Stimulated activated memory B cell treated with anti-CD40 and anti-IgM and Interleukin-4, amounts not matched to agents 10 μg/mL and 1 μg/mL and 100 μg/mL, for 72 hours (primary cell): ENCODE results near the gene PCBP1.
"Not testable (repeated sequence)": the region's sequence is repeated elsewhere in the genome, so short reads cannot be mapped to it uniquely, and the experiment has no call there.

Experiments
- ATAC-seq: fragments of 150-1000 bp; cut with Tn5 transposase; 2 replicates; pipeline ENCODE4 v1.10.0; 2021
- H3K27ac Mint-ChIP-seq: one replicate; pipeline ENCODE4 v1.8.0; 2022; ENCODE audit warnings: mild to moderate bottlenecking, mixed read lengths
- H3K27me3 Mint-ChIP-seq: one replicate; pipeline ENCODE4 v1.8.0; 2022; ENCODE audit warnings: mixed read lengths
- H3K36me3 Mint-ChIP-seq: one replicate; pipeline ENCODE4 v1.8.0; 2022; ENCODE audit warnings: mixed read lengths
- H3K4me1 Mint-ChIP-seq: one replicate; pipeline ENCODE4 v1.8.0; 2022; ENCODE audit warnings: mixed read lengths
- H3K4me3 Mint-ChIP-seq: one replicate; pipeline ENCODE4 v1.8.0; 2022; ENCODE audit warnings: mild to moderate bottlenecking, moderate library complexity, mixed read lengths
- H3K9me3 Mint-ChIP-seq: one replicate; pipeline ENCODE4 v1.8.0; 2022; ENCODE audit warnings: mixed read lengths

Gene PCBP1

GRCh38 chr2:70123051-70123828 is 36.0 kb downstream of the PCBP1 start:
- no peaks in the 10 kb centered on the region for H3K9me3 Mint-ChIP-seq
- peak overlapping the region; percentile 100 for H3K27ac Mint-ChIP-seq
- no peaks in the 10 kb centered on the region for H3K27me3 Mint-ChIP-seq
- H3K36me3 Mint-ChIP-seq: no peaks in the 10 kb centered on the region
- H3K4me1 Mint-ChIP-seq: peaks cover 87% of the 10 kb centered on the region
- peak overlapping the region; percentile 89 for H3K4me3 Mint-ChIP-seq
- ATAC-seq: no peak

GRCh38 chr2:70123829-70124116 is 36.5 kb downstream of the PCBP1 start:
- ATAC-seq: no peak
- H3K36me3 Mint-ChIP-seq: no peaks in the 10 kb centered on the region
- peaks cover 86% of the 10 kb centered on the region for H3K4me1 Mint-ChIP-seq
- H3K4me3 Mint-ChIP-seq: peak overlapping the region; percentile 89
- H3K27ac Mint-ChIP-seq: peak overlapping the region; percentile 100
- no peaks in the 10 kb centered on the region for H3K9me3 Mint-ChIP-seq
- no peaks in the 10 kb centered on the region for H3K27me3 Mint-ChIP-seq

- H3K4me3 Mint-ChIP-seq: peak overlapping the region; percentile 89
- peak overlapping the region; percentile 100 for H3K27ac Mint-ChIP-seq
- peaks cover 81% of the 10 kb centered on the region for H3K4me1 Mint-ChIP-seq
- peak; percentile 84 for ATAC-seq
- no peaks in the 10 kb centered on the region for H3K27me3 Mint-ChIP-seq
- no peaks in the 10 kb centered on the region for H3K9me3 Mint-ChIP-seq
- peaks cover 8% of the 10 kb centered on the region for H3K36me3 Mint-ChIP-seq
Measured at GRCh38 chr2:70124983-70125480, 37.8 kb downstream of the PCBP1 start.

- Mint-ChIP-seq H3K27ac (peak overlapping the region; percentile 100), H3K4me3 (peak overlapping the region; percentile 89), H3K36me3 (peaks cover 11% of the 10 kb centered on the region), H3K9me3 (no peaks in the 10 kb centered on the region), H3K27me3 (no peaks in the 10 kb centered on the region), H3K4me1 (peaks cover 83% of the 10 kb centered on the region)
- ATAC-seq: no peak
Measured at GRCh38 chr2:70125498-70125898, 38.2 kb downstream of the PCBP1 start.

- Mint-ChIP-seq H3K36me3 (peaks cover 11% of the 10 kb centered on the region), H3K4me1 (peaks cover 77% of the 10 kb centered on the region), H3K27me3 (no peaks in the 10 kb centered on the region), H3K4me3 (peak overlapping the region; percentile 89), H3K27ac (peak overlapping the region; percentile 100), H3K9me3 (no peaks in the 10 kb centered on the region)
- ATAC-seq: no peak
Measured at GRCh38 chr2:70126413-70126812, 39.1 kb downstream of the PCBP1 start.

GRCh38 chr2:70128005-70128404 is 40.7 kb downstream of the PCBP1 start:
- Mint-ChIP-seq H3K27me3 (no peaks in the 10 kb centered on the region), H3K9me3 (no peaks in the 10 kb centered on the region), H3K27ac (peak overlapping the region; percentile 100), H3K4me3 (no peak overlapping the region), H3K36me3 (peaks cover 11% of the 10 kb centered on the region), H3K4me1 (peaks cover 69% of the 10 kb centered on the region)
- no peak for ATAC-seq

GRCh38 chr2:70131344-70132143 is 44.3 kb downstream of the PCBP1 start:
- H3K27me3 Mint-ChIP-seq, ATAC-seq, H3K9me3 Mint-ChIP-seq: not testable (repeated sequence)
- Mint-ChIP-seq H3K4me3 (peak overlapping the region; percentile 80), H3K27ac (peak overlapping the region; percentile 97), H3K36me3 (peaks cover 11% of the 10 kb centered on the region), H3K4me1 (peaks cover 67% of the 10 kb centered on the region)

GRCh38 chr2:70132244-70133126 is 45.2 kb downstream of the PCBP1 start:
- H3K27ac Mint-ChIP-seq: peak overlapping the region; percentile 97
- H3K9me3 Mint-ChIP-seq: no peaks in the 10 kb centered on the region
- H3K36me3 Mint-ChIP-seq: peaks cover 11% of the 10 kb centered on the region
- H3K4me3 Mint-ChIP-seq: peak overlapping the region; percentile 89
- no peaks in the 10 kb centered on the region for H3K27me3 Mint-ChIP-seq
- ATAC-seq: peak; percentile 86
- peaks cover 70% of the 10 kb centered on the region for H3K4me1 Mint-ChIP-seq

- ATAC-seq: no peak
- no peaks in the 10 kb centered on the region for H3K9me3 Mint-ChIP-seq
- peak overlapping the region; percentile 89 for H3K4me3 Mint-ChIP-seq
- H3K4me1 Mint-ChIP-seq: peaks cover 69% of the 10 kb centered on the region
- peak overlapping the region; percentile 97 for H3K27ac Mint-ChIP-seq
- peaks cover 11% of the 10 kb centered on the region for H3K36me3 Mint-ChIP-seq
- H3K27me3 Mint-ChIP-seq: no peaks in the 10 kb centered on the region
Measured at GRCh38 chr2:70133127-70133452, 45.8 kb downstream of the PCBP1 start.

- Mint-ChIP-seq H3K4me1 (peaks cover 67% of the 10 kb centered on the region), H3K4me3 (peak overlapping the region; percentile 89), H3K9me3 (no peaks in the 10 kb centered on the region), H3K36me3 (peaks cover 11% of the 10 kb centered on the region), H3K27me3 (no peaks in the 10 kb centered on the region), H3K27ac (peak overlapping the region; percentile 97)
- ATAC-seq: peak; percentile 69
Measured at GRCh38 chr2:70133491-70134322, 46.4 kb downstream of the PCBP1 start.

GRCh38 chr2:70134323-70134983 is 47.2 kb downstream of the PCBP1 start:
- H3K27ac Mint-ChIP-seq: peak overlapping the region; percentile 97
- H3K4me1 Mint-ChIP-seq: peaks cover 65% of the 10 kb centered on the region
- not testable (repeated sequence) for H3K36me3 Mint-ChIP-seq, H3K9me3 Mint-ChIP-seq, H3K27me3 Mint-ChIP-seq, ATAC-seq, H3K4me3 Mint-ChIP-seq
